GM06990 (cell line): ENCODE measurements around the gene NUBP1.

Experiments
- DNase-seq: peaks from one replicate; pipeline ENCODE4 v3.0.0-alpha.2; 2011; ENCODE audit not compliant: insufficient read length; ENCODE audit errors: extremely low read depth
- H3K27me3 ChIP-seq: replicated peaks from 2 replicates; pipeline ENCODE4 v1.6.0; 2011; ENCODE audit warnings: low read length; ENCODE audit not compliant: control insufficient read depth, insufficient read depth
- H3K36me3 ChIP-seq: 2 replicates; pipeline ENCODE4 v1.5.1; 2011; ENCODE audit warnings: low read length; ENCODE audit not compliant: control insufficient read depth, insufficient read depth
- H3K4me3 ChIP-seq: replicated peaks from 2 replicates; pipeline ENCODE4 v1.5.1; 2011; ENCODE audit warnings: low read depth, mild to moderate bottlenecking, control low read depth, low read length
- TF ChIP-seq, protein P1 (sequence below): IDR thresholded peaks from 2 replicates; pipeline ENCODE4 v1.5.1; 2011; ENCODE audit warnings: low read length, control low read depth, mild to moderate bottlenecking, inconsistent platforms; ENCODE audit not compliant: insufficient read depth, poor library complexity, severe bottlenecking

Gene NUBP1

DNA sequence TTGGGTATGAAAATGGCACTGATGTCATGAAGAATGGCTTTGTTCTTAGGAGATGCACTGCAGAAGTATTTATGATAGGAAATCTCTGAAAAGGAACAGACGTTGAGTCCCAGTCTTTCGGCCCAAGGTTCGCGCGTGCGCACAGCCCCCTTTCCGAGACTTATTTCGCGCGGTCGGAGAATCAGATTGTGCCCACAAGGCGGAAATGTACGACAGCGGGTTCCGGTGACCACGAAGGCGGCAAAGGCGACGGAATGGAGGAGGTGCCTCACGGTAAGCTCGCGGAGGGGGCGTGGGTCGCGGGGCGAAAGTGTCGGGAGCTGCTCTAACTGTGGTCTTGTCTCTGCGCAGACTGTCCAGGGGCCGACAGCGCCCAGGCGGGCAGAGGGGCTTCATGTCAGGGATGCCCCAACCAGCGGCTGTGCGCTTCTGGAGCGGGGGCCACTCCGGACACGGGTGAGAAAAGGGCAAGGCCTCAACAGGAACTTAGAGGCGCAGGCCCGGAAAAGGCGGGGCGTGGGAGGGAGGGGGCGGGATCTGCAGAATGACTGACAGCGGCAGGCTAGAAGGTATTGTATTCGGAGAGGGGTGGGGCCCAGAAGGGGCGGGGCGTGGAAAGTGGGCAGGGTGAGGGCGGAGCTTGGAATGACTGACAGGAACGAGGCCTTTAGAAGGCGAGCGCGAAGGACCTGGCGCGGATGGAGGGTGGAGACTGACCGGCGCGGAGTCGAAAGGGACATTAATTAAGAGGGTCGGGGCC lies at the start of gene NUBP1:
NUBP1 (plus strand) TSS at position 233 of the 760 bp plus-strand sequence; CDS start at position 255, 22 bp downstream.
- Histone ChIP-seq H3K4me3 (peak within 1 kb of the TSS; percentile 70), H3K36me3 (no peaks in the 10 kb centered on the region; the same call in none of the 2 replicates), H3K27me3 (no peaks in the 10 kb centered on the region)
- TF ChIP-seq, protein P1, sequence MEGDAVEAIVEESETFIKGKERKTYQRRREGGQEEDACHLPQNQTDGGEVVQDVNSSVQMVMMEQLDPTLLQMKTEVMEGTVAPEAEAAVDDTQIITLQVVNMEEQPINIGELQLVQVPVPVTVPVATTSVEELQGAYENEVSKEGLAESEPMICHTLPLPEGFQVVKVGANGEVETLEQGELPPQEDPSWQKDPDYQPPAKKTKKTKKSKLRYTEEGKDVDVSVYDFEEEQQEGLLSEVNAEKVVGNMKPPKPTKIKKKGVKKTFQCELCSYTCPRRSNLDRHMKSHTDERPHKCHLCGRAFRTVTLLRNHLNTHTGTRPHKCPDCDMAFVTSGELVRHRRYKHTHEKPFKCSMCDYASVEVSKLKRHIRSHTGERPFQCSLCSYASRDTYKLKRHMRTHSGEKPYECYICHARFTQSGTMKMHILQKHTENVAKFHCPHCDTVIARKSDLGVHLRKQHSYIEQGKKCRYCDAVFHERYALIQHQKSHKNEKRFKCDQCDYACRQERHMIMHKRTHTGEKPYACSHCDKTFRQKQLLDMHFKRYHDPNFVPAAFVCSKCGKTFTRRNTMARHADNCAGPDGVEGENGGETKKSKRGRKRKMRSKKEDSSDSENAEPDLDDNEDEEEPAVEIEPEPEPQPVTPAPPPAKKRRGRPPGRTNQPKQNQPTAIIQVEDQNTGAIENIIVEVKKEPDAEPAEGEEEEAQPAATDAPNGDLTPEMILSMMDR: no peak
- peak; percentile 100 for DNase-seq

DNA sequence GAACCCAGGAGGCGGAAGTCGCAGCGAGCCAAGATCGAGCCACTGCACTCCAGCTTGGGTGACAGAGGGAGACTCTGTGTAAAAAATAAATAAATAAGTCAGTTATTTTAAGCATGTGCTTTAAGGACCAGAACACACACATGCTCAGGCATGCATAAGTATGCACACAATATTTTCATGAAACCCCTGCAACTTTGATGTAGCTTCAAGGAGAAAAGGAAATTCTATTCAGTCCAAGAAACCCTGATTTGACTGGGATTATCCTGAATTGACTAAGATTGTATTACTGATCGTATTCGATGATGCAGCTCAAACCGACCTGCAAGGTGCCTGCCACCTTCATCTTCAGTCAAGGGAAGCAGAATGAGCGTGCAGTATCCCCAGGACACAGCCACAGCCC lies 49.8 kb upstream of the NUBP1 start:
- Histone ChIP-seq H3K36me3 (no peaks in the 10 kb centered on the region), H3K27me3 (no peaks in the 10 kb centered on the region), H3K4me3 (no peak overlapping the region)
- TF ChIP-seq, protein P1: no peak
- no peak for DNase-seq

DNA sequence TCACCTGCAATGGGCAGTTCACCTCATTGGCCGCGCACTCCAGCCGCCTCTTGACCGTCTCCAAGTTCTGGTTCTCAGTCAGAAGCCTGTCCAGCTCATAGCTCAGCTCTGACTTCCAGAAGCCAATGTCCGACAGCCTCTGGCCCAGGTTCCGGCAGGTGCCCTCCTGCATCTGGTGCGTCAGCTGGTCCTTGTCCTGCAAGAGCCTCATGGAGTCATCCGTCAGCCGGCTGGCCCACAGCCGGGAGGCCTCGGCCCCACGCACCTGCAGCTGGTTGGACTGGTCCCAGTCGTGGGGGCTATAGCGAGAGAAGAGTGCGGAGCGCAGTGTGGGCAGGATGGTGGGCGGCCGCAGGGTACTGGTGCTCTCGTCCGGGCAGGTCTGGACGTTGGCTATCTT lies 49.3 kb upstream of the NUBP1 start:
- H3K27me3 ChIP-seq: no peaks in the 10 kb centered on the region
- no peak overlapping the region for H3K4me3 ChIP-seq
- no peak for DNase-seq
- H3K36me3 ChIP-seq: no peaks in the 10 kb centered on the region
- TF ChIP-seq, protein P1: no peak

DNA sequence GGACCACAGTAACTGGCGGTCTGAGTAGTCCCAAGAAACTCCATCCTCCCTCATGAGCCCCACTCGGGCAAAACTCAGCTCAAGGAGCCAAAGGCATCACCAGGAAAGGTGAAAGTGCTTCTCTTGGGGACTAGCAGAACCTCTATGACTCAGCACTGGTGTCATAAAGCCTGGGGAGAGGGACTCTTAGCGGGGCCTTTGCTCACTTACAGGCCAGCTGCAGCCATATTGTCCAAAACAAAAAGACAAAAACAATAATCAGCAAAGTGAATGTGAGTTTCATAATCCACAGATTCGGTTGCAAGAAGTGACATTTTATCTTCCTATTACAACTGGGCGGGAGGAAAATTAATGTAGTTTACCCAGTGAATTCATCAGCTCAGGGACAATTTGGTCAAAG lies 48.8 kb upstream of the NUBP1 start, which contains the start of gene TEKT5:
TEKT5 (minus strand) TSS at position 101 of the 400 bp plus-strand sequence; CDS start at position 44, 57 bp downstream.
- Histone ChIP-seq H3K4me3 (no peak within 1 kb of the TSS), H3K27me3 (no peaks in the 10 kb centered on the region), H3K36me3 (no peaks in the 10 kb centered on the region)
- DNase-seq: no peak
- TF ChIP-seq, protein P1: no peak

DNA sequence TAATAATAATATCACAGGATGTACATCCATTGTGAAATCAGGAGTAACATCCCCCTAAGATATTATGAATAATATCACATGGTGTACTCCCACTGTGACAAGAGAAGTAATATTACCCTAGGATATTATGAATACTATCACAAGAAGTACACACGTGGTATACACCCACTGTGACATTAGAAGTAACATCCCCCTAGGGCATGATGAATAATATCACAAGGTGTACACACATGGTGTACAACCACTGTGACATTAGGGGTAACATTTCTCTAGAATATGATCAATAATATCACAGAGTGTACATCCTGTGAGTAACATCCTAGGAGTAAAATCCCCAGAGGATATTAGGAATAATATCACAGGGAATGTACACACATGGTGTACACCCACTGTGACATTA lies 43.9 kb upstream of the NUBP1 start:
- no peak for DNase-seq
- TF ChIP-seq, protein P1: no peak
- H3K27me3 ChIP-seq: no peaks in the 10 kb centered on the region

DNA sequence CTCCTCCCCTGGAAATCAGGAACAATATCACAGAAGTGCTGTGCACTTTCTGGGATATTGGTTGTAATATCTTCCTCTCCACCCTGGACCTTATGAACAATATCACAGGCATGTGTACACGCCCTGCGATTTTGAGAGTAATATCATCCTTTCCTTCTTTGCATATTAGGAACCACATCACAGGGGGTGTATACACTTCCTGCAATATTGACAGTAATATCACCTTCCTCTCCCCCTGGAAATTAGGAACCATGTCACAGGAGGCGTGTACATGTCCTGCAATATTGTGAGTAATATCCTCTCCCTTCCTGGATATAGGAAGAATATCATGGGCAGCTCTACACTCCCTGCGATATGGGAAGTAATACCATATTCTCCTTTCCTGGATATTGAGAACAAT lies 34.7 kb upstream of the NUBP1 start:
- TF ChIP-seq, protein P1: no peak
- Histone ChIP-seq H3K27me3 (no peaks in the 10 kb centered on the region), H3K36me3 (no peaks in the 10 kb centered on the region), H3K4me3 (no peak overlapping the region)
- DNase-seq: no peak

More for the DNA sequence above, 43.9 kb upstream of the NUBP1 start:
- no peak overlapping the region for H3K4me3 ChIP-seq
- no peaks in the 10 kb centered on the region for H3K36me3 ChIP-seq
